Endodermal cell (in vitro differentiated cells): ENCODE results near the gene GDF10. TPM values are rescaled to one million over a fixed set of nuclear protein-coding genes. Genes with fewer than 3 reads are reported as not detected.

Source experiments
- DNase-seq: peaks from one replicate; pipeline ENCODE4 v3.0.0-alpha.2; 2017
- H3K27ac ChIP-seq: 2 replicates; pipeline ENCODE4 v1.5.1; 2013; ENCODE audit warnings: mild to moderate bottlenecking, low read depth, low read length, moderate library complexity
- H3K27me3 ChIP-seq: 2 replicates; pipeline ENCODE4 v1.6.1; 2013; ENCODE audit warnings: mild to moderate bottlenecking, low read length, moderate library complexity; ENCODE audit not compliant: insufficient read depth, control insufficient read depth, poor library complexity, severe bottlenecking
- H3K36me3 ChIP-seq: 2 replicates; pipeline ENCODE4 v1.7.0; 2013; ENCODE audit warnings: mild to moderate bottlenecking, low read length, moderate library complexity; ENCODE audit not compliant: control insufficient read depth, insufficient read depth
- H3K4me1 ChIP-seq: one replicate; pipeline ENCODE4 v1.7.0; 2013; ENCODE audit warnings: low read length; ENCODE audit not compliant: control insufficient read depth, insufficient read depth
- H3K4me3 ChIP-seq: 2 replicates; pipeline ENCODE4 v1.5.1; 2013; ENCODE audit warnings: mild to moderate bottlenecking, low read length, moderate library complexity
- H3K9ac ChIP-seq: 2 replicates; pipeline ENCODE4 v1.6.1; 2013; ENCODE audit warnings: mild to moderate bottlenecking, low read length, moderate library complexity; ENCODE audit not compliant: poor library complexity, severe bottlenecking; ENCODE audit errors: extremely low read depth
- H3K9me3 ChIP-seq: 2 replicates; pipeline ENCODE4 v1.6.1; 2013; ENCODE audit warnings: mild to moderate bottlenecking, low read length, moderate library complexity; ENCODE audit not compliant: control insufficient read depth
- H3K27ac Mint-ChIP-seq: 2 replicates; pipeline ENCODE4 v1.8.0; 2020; ENCODE audit warnings: mixed read lengths
- H3K27me3 Mint-ChIP-seq: 2 replicates; pipeline ENCODE4 v1.8.0; 2021; ENCODE audit warnings: mild to moderate bottlenecking, mixed read lengths; ENCODE audit not compliant: insufficient read depth
- H3K36me3 Mint-ChIP-seq: 2 replicates; pipeline ENCODE4 v1.8.0; 2020; ENCODE audit warnings: low read depth, mixed read lengths
- H3K4me1 Mint-ChIP-seq: 2 replicates; pipeline ENCODE4 v1.8.0; 2020; ENCODE audit warnings: mixed read lengths
- H3K4me3 Mint-ChIP-seq: 2 replicates; pipeline ENCODE4 v1.8.0; 2020; ENCODE audit warnings: mild to moderate bottlenecking, moderate library complexity, mixed read lengths
- H3K9me3 Mint-ChIP-seq: 2 replicates; pipeline ENCODE4 v1.8.0; 2020; ENCODE audit warnings: mild to moderate bottlenecking, mixed read lengths
- WGBS, 2 experiments: methylation state at CpG; one replicate each; pipeline versions ENCODE4 v1.1.5 to v1.1.7; 2013; ENCODE audit warnings: missing lambda C conversion rate in 2 of 2, mixed read lengths in 1 of 2; ENCODE audit not compliant: insufficient coverage in 1 of 2, insufficient read length in 1 of 2; 5-methylcytosine and 5-hydroxymethylcytosine counted together
- total RNA-seq, 2 donors: library from RNA; stranded (reverse); fragmentation: NEBNext Ultra II Directional in 1 of 2; extraction: Animal tissue kit (Norgen Biotek cat#: 25700) in 1 of 2; gene quantifications; 2 replicates in 1 of 2; 3 replicates in 1 of 2; pipeline ENCODE4 v1.2.1, GENCODE V29; 2021
- TF ChIP-seq, protein P1 (sequence below): fragments of 200-600 bp; sonication (generic); conservative IDR thresholded peaks from 2 replicates; pipeline ENCODE4 v1.5.0; 2021; ENCODE audit warnings: antibody characterized with exemption, mild to moderate bottlenecking

The GDF10 gene
- total RNA-seq, 2 donors from 2014 or later = not detected

DNA sequence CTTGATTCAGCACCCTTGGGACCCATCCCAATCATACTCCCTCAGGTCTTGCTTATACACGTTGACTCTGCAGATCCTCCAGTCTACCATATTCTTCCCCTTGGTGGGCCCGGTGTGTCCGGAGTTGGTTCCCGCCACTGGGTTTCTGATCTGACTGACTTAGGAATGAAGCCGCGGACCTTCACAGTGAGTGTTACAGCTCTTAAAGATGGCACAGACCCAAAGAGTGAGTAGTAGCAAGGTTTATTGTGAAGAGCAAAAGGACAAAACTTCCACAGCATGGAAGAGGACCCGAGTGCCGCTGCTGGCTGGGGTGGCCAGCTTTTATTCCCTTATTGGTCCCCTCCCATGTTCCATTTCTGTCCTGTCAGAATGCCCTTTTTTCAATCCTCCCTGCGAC lies 5.9 kb upstream of the GDF10 start:
- no peak overlapping the region for H3K27ac ChIP-seq
- H3K4me3 ChIP-seq = no peak overlapping the region
- DNase-seq = peak; percentile 17
- H3K9me3 ChIP-seq = no peaks in the 10 kb centered on the region
- Mint-ChIP-seq H3K36me3 (no peaks in the 10 kb centered on the region), H3K27ac (no peak overlapping the region), H3K4me3 (no peak overlapping the region), H3K4me1 (no peaks in the 10 kb centered on the region), H3K9me3 (no peaks in the 10 kb centered on the region), H3K27me3 (peaks cover 30% of the 10 kb centered on the region)
- peaks cover 35% of the 10 kb centered on the region for H3K27me3 ChIP-seq
- H3K36me3 ChIP-seq = no peaks in the 10 kb centered on the region
- 93 to 97% methylated on average over 9 of the region's 9 CpGs for WGBS, 2 experiments
- H3K9ac ChIP-seq = no peak overlapping the region
- TF ChIP-seq, protein P1, sequence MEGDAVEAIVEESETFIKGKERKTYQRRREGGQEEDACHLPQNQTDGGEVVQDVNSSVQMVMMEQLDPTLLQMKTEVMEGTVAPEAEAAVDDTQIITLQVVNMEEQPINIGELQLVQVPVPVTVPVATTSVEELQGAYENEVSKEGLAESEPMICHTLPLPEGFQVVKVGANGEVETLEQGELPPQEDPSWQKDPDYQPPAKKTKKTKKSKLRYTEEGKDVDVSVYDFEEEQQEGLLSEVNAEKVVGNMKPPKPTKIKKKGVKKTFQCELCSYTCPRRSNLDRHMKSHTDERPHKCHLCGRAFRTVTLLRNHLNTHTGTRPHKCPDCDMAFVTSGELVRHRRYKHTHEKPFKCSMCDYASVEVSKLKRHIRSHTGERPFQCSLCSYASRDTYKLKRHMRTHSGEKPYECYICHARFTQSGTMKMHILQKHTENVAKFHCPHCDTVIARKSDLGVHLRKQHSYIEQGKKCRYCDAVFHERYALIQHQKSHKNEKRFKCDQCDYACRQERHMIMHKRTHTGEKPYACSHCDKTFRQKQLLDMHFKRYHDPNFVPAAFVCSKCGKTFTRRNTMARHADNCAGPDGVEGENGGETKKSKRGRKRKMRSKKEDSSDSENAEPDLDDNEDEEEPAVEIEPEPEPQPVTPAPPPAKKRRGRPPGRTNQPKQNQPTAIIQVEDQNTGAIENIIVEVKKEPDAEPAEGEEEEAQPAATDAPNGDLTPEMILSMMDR = no peak
- H3K4me1 ChIP-seq = no peaks in the 10 kb centered on the region

DNA sequence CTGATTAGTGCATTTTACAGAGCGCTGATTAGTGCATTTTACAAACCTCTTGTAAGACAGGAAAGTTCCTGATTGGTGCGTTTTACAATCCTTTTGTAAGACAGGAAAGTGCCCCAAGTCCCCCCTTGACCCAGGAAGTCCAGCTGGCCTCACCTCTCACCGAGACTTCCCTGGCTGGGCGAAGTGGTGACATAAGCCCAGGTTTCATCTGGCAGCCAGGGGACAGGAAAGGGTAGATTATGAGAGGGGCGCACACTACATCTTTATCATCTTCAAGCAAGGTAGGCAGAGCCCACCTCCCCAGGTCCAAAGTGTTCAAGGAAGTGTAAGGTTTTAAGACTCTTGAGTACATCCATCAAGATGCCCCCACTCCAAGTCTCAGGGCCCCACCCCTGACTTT lies 5.5 kb upstream of the GDF10 start:
- TF ChIP-seq, protein P1 = no peak
- WGBS, 2 experiments = 95 to 100% methylated on average over 2 to 5 of the region's 5 CpGs

DNA sequence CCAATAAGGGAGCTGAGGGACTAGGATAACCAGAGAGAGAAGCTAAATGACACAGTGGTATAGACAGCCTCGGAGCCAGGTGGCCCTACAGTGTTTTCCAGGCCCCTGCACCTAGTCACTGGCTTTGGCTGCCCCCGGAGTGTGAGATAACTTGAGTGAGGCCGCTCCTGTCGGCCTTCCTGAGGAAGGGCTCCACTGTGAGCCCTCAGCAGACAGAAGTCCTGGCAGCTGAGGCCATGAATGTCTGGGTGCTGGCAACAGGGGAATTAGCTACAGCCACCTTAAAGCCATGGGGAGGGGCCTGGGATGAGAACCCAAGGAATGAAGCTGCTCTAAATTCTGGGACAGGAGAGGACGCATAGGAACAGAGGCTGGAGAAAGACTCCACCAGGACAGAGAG lies 4.6 kb upstream of the GDF10 start:
- H3K9ac ChIP-seq = no peak overlapping the region
- H3K27me3 Mint-ChIP-seq = peaks cover 35% of the 10 kb centered on the region
- no peaks in the 10 kb centered on the region for H3K9me3 Mint-ChIP-seq
- H3K27ac Mint-ChIP-seq = no peak overlapping the region
- no peaks in the 10 kb centered on the region for H3K9me3 ChIP-seq
- TF ChIP-seq, protein P1 = no peak
- 89 to 91% methylated on average over 3 to 5 of the region's 5 CpGs for WGBS, 2 experiments
- peak; percentile 32 for DNase-seq
- H3K27ac ChIP-seq = no peak overlapping the region
- no peaks in the 10 kb centered on the region for H3K36me3 ChIP-seq
- peaks cover 49% of the 10 kb centered on the region for H3K27me3 ChIP-seq
- H3K4me3 Mint-ChIP-seq = no peak overlapping the region
- H3K4me1 ChIP-seq = no peaks in the 10 kb centered on the region
- H3K4me3 ChIP-seq = no peak overlapping the region
- H3K4me1 Mint-ChIP-seq = peaks cover 4% of the 10 kb centered on the region
- H3K36me3 Mint-ChIP-seq = no peaks in the 10 kb centered on the region

More for the DNA sequence above, 5.5 kb upstream of the GDF10 start:
- no peak for DNase-seq
- Mint-ChIP-seq H3K4me1 (peaks cover under 1% of the 10 kb centered on the region), H3K27ac (no peak overlapping the region), H3K9me3 (no peaks in the 10 kb centered on the region), H3K27me3 (peaks cover 33% of the 10 kb centered on the region), H3K36me3 (no peaks in the 10 kb centered on the region), H3K4me3 (no peak overlapping the region)
- H3K36me3 ChIP-seq = no peaks in the 10 kb centered on the region
- no peak overlapping the region for H3K9ac ChIP-seq
- H3K9me3 ChIP-seq = no peaks in the 10 kb centered on the region
- peaks cover 40% of the 10 kb centered on the region for H3K27me3 ChIP-seq
- H3K4me3 ChIP-seq = no peak overlapping the region
- H3K4me1 ChIP-seq = no peaks in the 10 kb centered on the region
- no peak overlapping the region for H3K27ac ChIP-seq
